GM21390 (cell line): ENCODE measurements around the gene UNC13D.
"Not testable (repeated sequence)": the region's sequence is repeated elsewhere in the genome, so short reads cannot be mapped to it uniquely, and the experiment has no call there.

Experiments
- ATAC-seq: cut with Tn5 transposase; IDR thresholded peaks from one replicate; pipeline ENCODE4 v1.9.1; 2021; ENCODE audit not compliant: unreplicated experiment

Gene UNC13D

GRCh38 chr17:75875182-75875939 is 31.2 kb upstream of the UNC13D start:
- ATAC-seq = no peak

GRCh38 chr17:75874323-75875181 is 30.3 kb upstream of the UNC13D start:
- ATAC-seq = no peak

- ATAC-seq = no peak
Observed at GRCh38 chr17:75873587-75874322, 29.6 kb upstream of the UNC13D start.

- ATAC-seq = no peak
Observed at GRCh38 chr17:75872434-75873351, 28.5 kb upstream of the UNC13D start.

GRCh38 chr17:75870228-75870627 is 26.0 kb upstream of the UNC13D start:
- ATAC-seq = not testable (repeated sequence)

- ATAC-seq = no peak
Observed at GRCh38 chr17:75869282-75870141, 25.3 kb upstream of the UNC13D start.

- not testable (repeated sequence) for ATAC-seq
Observed at GRCh38 chr17:75868730-75869281, 24.6 kb upstream of the UNC13D start.

- ATAC-seq = not testable (repeated sequence)
Observed at GRCh38 chr17:75865404-75866188, 21.4 kb upstream of the UNC13D start.

- peak; percentile 9 for ATAC-seq
Observed at GRCh38 chr17:75864887-75865286, 20.7 kb upstream of the UNC13D start.

GRCh38 chr17:75864448-75864871 is 20.3 kb upstream of the UNC13D start:
- peak; percentile 88 for ATAC-seq

- no peak for ATAC-seq
Observed at GRCh38 chr17:75861927-75862317, 17.7 kb upstream of the UNC13D start.

- not testable (repeated sequence) for ATAC-seq
Observed at GRCh38 chr17:75859358-75859757, 15.2 kb upstream of the UNC13D start.

GRCh38 chr17:75856062-75856756 is 12.0 kb upstream of the UNC13D start:
- peak; percentile 1 for ATAC-seq

- peak; percentile 79 for ATAC-seq
Observed at GRCh38 chr17:75855310-75856061, 11.3 kb upstream of the UNC13D start, which contains the start of gene WBP2. Gene WBP2, minus strand, starts transcription at chr17:75855335. Its CDS starts 38 bp downstream, at chr17:75855297.

GRCh38 chr17:75854881-75855309 is 10.7 kb upstream of the UNC13D start:
- ATAC-seq = no peak

- ATAC-seq = no peak
Observed at GRCh38 chr17:75854101-75854748, 10.0 kb upstream of the UNC13D start.
